DND-41 (cell line): ENCODE data around the gene LRRN4.

Experiments
- ATAC-seq: fragments of 200-7000 bp; cut with Tn5 transposase; 3 replicates; pipeline ENCODE4 v1.9.1; 2021; ENCODE audit warnings: low read depth; ENCODE audit not compliant: insufficient read depth
- DNase-seq: peaks from one replicate; pipeline ENCODE4 v3.0.0-alpha.2; 2020
- H2AFZ ChIP-seq: 2 replicates; pipeline ENCODE4 v1.6.0; 2012; ENCODE audit warnings: low read depth, low read length
- H3K27ac ChIP-seq: 2 replicates; pipeline ENCODE4 v1.5.1; 2012; ENCODE audit warnings: low read length, inconsistent platforms
- H3K27me3 ChIP-seq: fragments of 200-600 bp; sonication (generic); 2 replicates; pipeline ENCODE4 v1.6.0; 2012; ENCODE audit warnings: low read length, mild to moderate bottlenecking, inconsistent platforms; ENCODE audit not compliant: insufficient read depth, poor library complexity
- H3K36me3 ChIP-seq: 2 replicates; pipeline ENCODE4 v1.5.1; 2012; ENCODE audit warnings: low read length, inconsistent platforms; ENCODE audit not compliant: insufficient read depth
- H3K4me1 ChIP-seq: 2 replicates; pipeline ENCODE4 v1.5.1; 2012; ENCODE audit warnings: mild to moderate bottlenecking, low read length; ENCODE audit not compliant: insufficient read depth
- H3K4me2 ChIP-seq: 2 replicates; pipeline ENCODE4 v1.6.0; 2012; ENCODE audit warnings: mild to moderate bottlenecking, moderate library complexity, low read length, inconsistent platforms; ENCODE audit not compliant: insufficient read depth
- H3K4me3 ChIP-seq, 2 experiments: fragments of 200-600 bp in 1 of 2; shearing (Covaris generic) in 1 of 2; 2 replicates each; pipeline ENCODE4 v1.5.1; 2012 to 2016; ENCODE audit warnings: inconsistent platforms in 2 of 2, low read length in 2 of 2, mild to moderate bottlenecking in 2 of 2, low read depth in 1 of 2, moderate library complexity in 1 of 2
- H3K79me2 ChIP-seq: 2 replicates; pipeline ENCODE4 v1.6.0; 2012; ENCODE audit warnings: low read length, inconsistent platforms; ENCODE audit not compliant: insufficient read depth
- H3K9ac ChIP-seq: 2 replicates; pipeline ENCODE4 v1.6.0; 2012; ENCODE audit warnings: low read depth, mild to moderate bottlenecking, inconsistent platforms, low read length, moderate library complexity
- H3K9me3 ChIP-seq: 2 replicates; pipeline ENCODE4 v1.5.1; 2012; ENCODE audit warnings: low read length, moderate library complexity, mild to moderate bottlenecking, inconsistent platforms; ENCODE audit not compliant: insufficient read depth, severe bottlenecking
- H4K20me1 ChIP-seq: 2 replicates; pipeline ENCODE4 v1.6.0; 2012; ENCODE audit warnings: low read length; ENCODE audit not compliant: insufficient read depth
- EZH2 ChIP-seq: IDR thresholded peaks from 3 replicates; pipeline ENCODE4 v1.6.1; 2012; ENCODE audit warnings: borderline replicate concordance, low read depth, mild to moderate bottlenecking, moderate library complexity, low read length, inconsistent platforms; ENCODE audit not compliant: severe bottlenecking
- TF ChIP-seq, protein P1 (sequence below): IDR thresholded peaks from 2 replicates; pipeline ENCODE4 v1.5.1; 2012; ENCODE audit warnings: borderline replicate concordance, low read length, moderate library complexity, mild to moderate bottlenecking; ENCODE audit not compliant: poor library complexity, severe bottlenecking; ENCODE audit errors: extremely low read depth

LRRN4 gene

GRCh38 chr20:6069669-6070068 is 15.8 kb upstream of the LRRN4 start:
- ATAC-seq (no peak), DNase-seq (no peak)
- Histone ChIP-seq H3K4me2 (no peak overlapping the region), H4K20me1 (no peaks in the 10 kb centered on the region), H3K9ac (no peak overlapping the region), H3K4me3 (no peak overlapping the region), H3K9me3 (no peaks in the 10 kb centered on the region), H3K36me3 (no peaks in the 10 kb centered on the region), H3K4me1 (no peaks in the 10 kb centered on the region), H2AFZ (no peak overlapping the region), H3K27ac (no peak overlapping the region), H3K27me3 (no peaks in the 10 kb centered on the region), H3K79me2 (no peaks in the 10 kb centered on the region)
- TF ChIP-seq, protein P1, sequence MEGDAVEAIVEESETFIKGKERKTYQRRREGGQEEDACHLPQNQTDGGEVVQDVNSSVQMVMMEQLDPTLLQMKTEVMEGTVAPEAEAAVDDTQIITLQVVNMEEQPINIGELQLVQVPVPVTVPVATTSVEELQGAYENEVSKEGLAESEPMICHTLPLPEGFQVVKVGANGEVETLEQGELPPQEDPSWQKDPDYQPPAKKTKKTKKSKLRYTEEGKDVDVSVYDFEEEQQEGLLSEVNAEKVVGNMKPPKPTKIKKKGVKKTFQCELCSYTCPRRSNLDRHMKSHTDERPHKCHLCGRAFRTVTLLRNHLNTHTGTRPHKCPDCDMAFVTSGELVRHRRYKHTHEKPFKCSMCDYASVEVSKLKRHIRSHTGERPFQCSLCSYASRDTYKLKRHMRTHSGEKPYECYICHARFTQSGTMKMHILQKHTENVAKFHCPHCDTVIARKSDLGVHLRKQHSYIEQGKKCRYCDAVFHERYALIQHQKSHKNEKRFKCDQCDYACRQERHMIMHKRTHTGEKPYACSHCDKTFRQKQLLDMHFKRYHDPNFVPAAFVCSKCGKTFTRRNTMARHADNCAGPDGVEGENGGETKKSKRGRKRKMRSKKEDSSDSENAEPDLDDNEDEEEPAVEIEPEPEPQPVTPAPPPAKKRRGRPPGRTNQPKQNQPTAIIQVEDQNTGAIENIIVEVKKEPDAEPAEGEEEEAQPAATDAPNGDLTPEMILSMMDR, result no peak
- TF ChIP-seq EZH2, result no peak

DNA sequence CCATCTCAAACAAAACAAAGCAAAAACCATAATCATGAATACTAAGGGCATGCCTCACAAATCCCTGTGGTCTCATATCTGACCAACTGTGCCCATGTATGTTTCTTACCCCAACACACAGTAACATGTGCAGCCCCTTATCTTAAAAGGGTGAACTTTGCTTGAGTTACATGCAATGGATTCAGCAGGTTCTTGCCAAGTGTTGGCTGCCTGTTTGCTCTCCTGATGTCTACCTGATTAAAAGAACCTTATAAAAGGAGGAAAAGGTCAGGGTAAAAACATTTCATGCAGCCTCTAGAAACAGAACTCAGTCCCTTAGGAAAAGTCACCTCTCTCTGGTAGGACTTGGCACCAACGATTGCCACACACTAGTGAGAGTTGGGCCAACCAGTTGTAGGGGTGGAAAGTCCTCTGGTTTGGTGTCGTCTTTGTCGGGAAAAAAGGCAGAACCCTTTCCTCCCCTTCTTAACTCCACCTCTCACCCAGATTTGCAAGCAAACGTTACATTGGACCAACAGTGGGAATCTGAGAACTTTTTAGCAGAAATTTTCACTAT is 14.0 kb upstream of the LRRN4 start:
- Histone ChIP-seq H3K79me2 (no peaks in the 10 kb centered on the region), H3K27me3 (no peaks in the 10 kb centered on the region)
- TF ChIP-seq, protein P1, result no peak
- no peak for TF ChIP-seq EZH2

GRCh38 chr20:6066582-6066981 is 12.7 kb upstream of the LRRN4 start:
- H3K4me3 ChIP-seq, result no peak overlapping the region
- H2AFZ ChIP-seq, result no peak overlapping the region
- H4K20me1 ChIP-seq, result no peaks in the 10 kb centered on the region
- peaks cover 2% of the 10 kb centered on the region; the same call in 1 of the 2 replicates for H3K4me1 ChIP-seq
- DNase-seq (no peak), ATAC-seq (no peak)
- H3K79me2 ChIP-seq, result no peaks in the 10 kb centered on the region
- no peak overlapping the region for H3K27ac ChIP-seq
- H3K9me3 ChIP-seq, result no peaks in the 10 kb centered on the region
- H3K27me3 ChIP-seq, result no peaks in the 10 kb centered on the region
- TF ChIP-seq EZH2, result no peak
- TF ChIP-seq, protein P1, result no peak
- H3K36me3 ChIP-seq, result no peaks in the 10 kb centered on the region
- H3K9ac ChIP-seq, result no peak overlapping the region
- H3K4me2 ChIP-seq, result no peak overlapping the region

More for the DNA sequence above, 14.0 kb upstream of the LRRN4 start:
- Histone ChIP-seq H3K36me3 (no peaks in the 10 kb centered on the region), H4K20me1 (no peaks in the 10 kb centered on the region), H3K27ac (no peak overlapping the region), H3K9ac (no peak overlapping the region), H3K4me3 (no peak overlapping the region), H2AFZ (no peak overlapping the region), H3K4me2 (no peak overlapping the region), H3K9me3 (no peaks in the 10 kb centered on the region), H3K4me1 (no peaks in the 10 kb centered on the region)
- ATAC-seq (no peak), DNase-seq (no peak)
